HG03439 (cell line): ENCODE measurements around the gene CRIP1.

Source experiments
- ATAC-seq: cut with Tn5 transposase; IDR thresholded peaks from one replicate; pipeline ENCODE4 v1.9.1; 2021; ENCODE audit warnings: mild to moderate bottlenecking, moderate library complexity; ENCODE audit not compliant: unreplicated experiment

The CRIP1 gene

GRCh38 chr14:105492031-105492970 is 5.6 kb downstream of the CRIP1 start:
- no peak for ATAC-seq

- no peak for ATAC-seq
Observed at GRCh38 chr14:105492971-105493871, 6.5 kb downstream of the CRIP1 start.

GRCh38 chr14:105493921-105494605 is 7.4 kb downstream of the CRIP1 start:
- ATAC-seq, result no peak

GRCh38 chr14:105494606-105494929 is 7.9 kb downstream of the CRIP1 start:
- ATAC-seq, result no peak

GRCh38 chr14:105495101-105495989 is 8.7 kb downstream of the CRIP1 start:
- no peak for ATAC-seq

GRCh38 chr14:105495990-105496830 is 9.5 kb downstream of the CRIP1 start:
- ATAC-seq, result no peak

GRCh38 chr14:105496831-105497591 is 10.3 kb downstream of the CRIP1 start:
- no peak for ATAC-seq

GRCh38 chr14:105497671-105498429 is 11.2 kb downstream of the CRIP1 start:
- no peak for ATAC-seq

GRCh38 chr14:105498430-105499255 is 12.0 kb downstream of the CRIP1 start:
- ATAC-seq, result no peak

- ATAC-seq, result no peak
Observed at GRCh38 chr14:105499256-105500035, 12.8 kb downstream of the CRIP1 start.

GRCh38 chr14:105500036-105500725 is 13.5 kb downstream of the CRIP1 start:
- ATAC-seq, result no peak

GRCh38 chr14:105500726-105501101 is 14.0 kb downstream of the CRIP1 start:
- no peak for ATAC-seq

GRCh38 chr14:105501504-105502291 is 15.0 kb downstream of the CRIP1 start:
- ATAC-seq, result no peak

- ATAC-seq, result no peak
Observed at GRCh38 chr14:105502446-105503295, 16.0 kb downstream of the CRIP1 start.
